H1 (cell line): ENCODE results near the gene INTU. TPM values are rescaled to one million over a fixed set of nuclear protein-coding genes. Genes with fewer than 3 reads are reported as not detected.
A peak's percentile ranks its signal among the peaks of the same experiment; 100 is the strongest.

Experiments
- ASH2L ChIP-seq: fragments of 200-600, 300-600 bp; sonication (generic); IDR thresholded peaks from one replicate; pipeline ENCODE4 v1.7.1; 2017; ENCODE audit warnings: low read length
- ATF3 ChIP-seq: IDR thresholded peaks from 2 replicates; pipeline ENCODE4 v1.6.1; 2011; ENCODE audit warnings: low read depth, mild to moderate bottlenecking, low read length; ENCODE audit not compliant: insufficient read depth
- BACH1 ChIP-seq: IDR thresholded peaks from 2 replicates; pipeline ENCODE4 v1.6.1; 2012; ENCODE audit warnings: low read length, improper control_type of control experiment
- BRCA1 ChIP-seq: IDR thresholded peaks from 2 replicates; pipeline ENCODE4 v1.6.1; 2012; ENCODE audit warnings: low read depth, low read length, improper control_type of control experiment
- CBX5 ChIP-seq: fragments of 300-800, 300-1000 bp; sonication (generic); IDR thresholded peaks from 2 replicates; pipeline ENCODE4 v1.7.1; 2016; ENCODE audit warnings: antibody characterized with exemption, low read length, low read depth
- CBX8 ChIP-seq: fragments of 300-800, 300-1000 bp; sonication (generic); IDR thresholded peaks from 2 replicates; pipeline ENCODE4 v1.7.1; 2016; ENCODE audit warnings: low read depth, low read length, borderline replicate concordance
- CEBPB ChIP-seq: IDR thresholded peaks from 2 replicates; pipeline ENCODE4 v1.6.1; 2012; ENCODE audit warnings: low read depth, low read length
- CHD1 ChIP-seq: IDR thresholded peaks from 2 replicates; pipeline ENCODE4 v1.6.1; 2012; ENCODE audit warnings: low read depth, low read length, improper control_type of control experiment
- CHD2 ChIP-seq: IDR thresholded peaks from 2 replicates; pipeline ENCODE4 v1.6.1; 2012; ENCODE audit warnings: low read length, improper control_type of control experiment
- E2F6 ChIP-seq: IDR thresholded peaks from 2 replicates; pipeline ENCODE4 v1.6.1; 2012; ENCODE audit warnings: inconsistent platforms
- FOSL1 ChIP-seq: IDR thresholded peaks from 2 replicates; pipeline ENCODE4 v1.6.1; 2011; ENCODE audit warnings: mild to moderate bottlenecking, low read depth, low read length, moderate library complexity; ENCODE audit not compliant: insufficient read depth
- GTF2F1 ChIP-seq: IDR thresholded peaks from 2 replicates; pipeline ENCODE4 v1.6.1; 2012; ENCODE audit warnings: low read depth, low read length, improper control_type of control experiment, borderline replicate concordance
- KDM5A ChIP-seq: fragments of 200-600 bp; IDR thresholded peaks from 2 replicates; pipeline ENCODE4 v1.7.1; 2012; ENCODE audit warnings: mild to moderate bottlenecking, low read length, inconsistent platforms, mixed read lengths
- PHF8 ChIP-seq: fragments of 200-600 bp; sonication (generic); conservative IDR thresholded peaks from 2 replicates; pipeline ENCODE4 v1.7.1; 2012; ENCODE audit warnings: low read depth, mild to moderate bottlenecking, inconsistent platforms, low read length, moderate library complexity
- POU5F1 ChIP-seq: IDR thresholded peaks from 2 replicates; pipeline ENCODE4 v1.6.1; 2011; ENCODE audit warnings: low read depth, mild to moderate bottlenecking, low read length, moderate library complexity
- RNF2 ChIP-seq: fragments of 200-900, 300-1000 bp; sonication (generic); IDR thresholded peaks from 2 replicates; pipeline ENCODE4 v1.7.1; 2016; ENCODE audit warnings: borderline replicate concordance, low read depth, mild to moderate bottlenecking, antibody characterized with exemption, low read length; ENCODE audit not compliant: poor library complexity, severe bottlenecking; ENCODE audit errors: missing control alignments
- SIN3A ChIP-seq, 2 experiments: IDR thresholded peaks in 1 of 2; conservative IDR thresholded peaks in 1 of 2; 2 replicates each; pipeline ENCODE4 v1.6.1; 2011 to 2012; ENCODE audit warnings: low read length in 2 of 2, improper control_type of control experiment in 1 of 2, low read depth in 1 of 2, mild to moderate bottlenecking in 1 of 2
- SIX5 ChIP-seq: IDR thresholded peaks from 2 replicates; pipeline ENCODE4 v1.6.1; 2011; ENCODE audit warnings: mild to moderate bottlenecking, low read depth, low read length
- USF2 ChIP-seq: IDR thresholded peaks from 2 replicates; pipeline ENCODE4 v1.6.1; 2011; ENCODE audit warnings: low read length, improper control_type of control experiment
- YY1 ChIP-seq: IDR thresholded peaks from 2 replicates; pipeline ENCODE4 v1.6.1; 2011; ENCODE audit warnings: low read depth, mild to moderate bottlenecking, low read length
- ZNF274 ChIP-seq: IDR thresholded peaks from 2 replicates; pipeline ENCODE4 v1.7.0; 2012; ENCODE audit warnings: low read length, borderline replicate concordance; ENCODE audit errors: extremely low read depth
- polyA plus RNA-seq, 7 experiments: library from polyadenylated mRNA; depleted of rRNA in 3 of 7; stranded (reverse) in 5 of 7; unstranded in 2 of 7; fragments of >200 nt in 5 of 7; fragments of 200-250 nt in 2 of 7; gene quantifications; 1 replicate in 5 of 7; 2 replicates in 1 of 7; 4 replicates in 1 of 7; pipeline versions ENCODE4 v1.2.1 to v1.2.3, GENCODE V29; 2011 to 2013; ENCODE audit warnings: missing spikeins in 2 of 7, mixed read lengths in 2 of 7
- total RNA-seq: library from RNA; stranded (reverse); fragmentation: NEBNext Ultra II Directional; extraction: Animal tissue kit (Norgen Biotek cat#: 25700); gene quantifications from 2 replicates; pipeline ENCODE4 v1.2.1, GENCODE V29; 2021

The INTU gene
- total and polyA plus RNA-seq, 2 of the 8 experiments (the other 6 are each of a cell fraction or from before 2014, with no cell fraction given), result 6.0 to 15.1 TPM

- TF ChIP-seq POU5F1 (no peak), BRCA1 (no peak), ASH2L (peak; percentile 98), BACH1 (no peak), GTF2F1 (no peak), KDM5A (peak; percentile 94), SIN3A (conservative IDR thresholded peaks at IDR 0.05 in 1 of 2, IDR thresholded peaks at IDR 0.05 in 1 of 2; ENCODE audit: low read depth in 1 of 2, low read length in 2 of 2) (peak; percentile 61 to 98; a peak in 3 of 4 replicates), CHD2 (peak; percentile 61; the same call in 1 of the 2 replicates), ZNF274 (no peak), CHD1 (peak; percentile 27; the same call in 1 of the 2 replicates), CBX5 (no peak), ATF3 (peak; percentile 65; the same call in 1 of the 2 replicates), CBX8 (no peak), CEBPB (0 out of 2 replicates have a peak, but pooled peaks have one; percentile 10), USF2 (peak; percentile 96), PHF8 (peak; percentile 58), SIX5 (no peak), E2F6 (no peak; the same call in 1 of the 2 replicates), RNF2 (no peak), YY1 (peak; percentile 98), FOSL1 (no peak)
These were observed at the start of gene INTU (continued) for GRCh38 chr4:127632420-127633403.
